Hematopoietic multipotent progenitor cell treated with erythropoietin and hydrocortisone succinate and interleukin-3 and kit ligand, for 6 days (in vitro differentiated cells): ENCODE data around the gene ZNF558.

Source experiments
- DNase-seq: peaks from one replicate; pipeline ENCODE4 v3.0.0-alpha.2; 2015

Gene ZNF558

GRCh38 chr19:8832132-8833021 is at the start of gene ZNF558, which contains the start of gene MBD3L1:
TSS of gene ZNF558 (minus strand) at chr19:8832304. CDS start at chr19:8822659, 9,645 bp downstream.
TSS of gene MBD3L1 (plus strand) at chr19:8832377. CDS start at chr19:8842679, 10,302 bp downstream.
- DNase-seq = peak; percentile 99

DNA sequence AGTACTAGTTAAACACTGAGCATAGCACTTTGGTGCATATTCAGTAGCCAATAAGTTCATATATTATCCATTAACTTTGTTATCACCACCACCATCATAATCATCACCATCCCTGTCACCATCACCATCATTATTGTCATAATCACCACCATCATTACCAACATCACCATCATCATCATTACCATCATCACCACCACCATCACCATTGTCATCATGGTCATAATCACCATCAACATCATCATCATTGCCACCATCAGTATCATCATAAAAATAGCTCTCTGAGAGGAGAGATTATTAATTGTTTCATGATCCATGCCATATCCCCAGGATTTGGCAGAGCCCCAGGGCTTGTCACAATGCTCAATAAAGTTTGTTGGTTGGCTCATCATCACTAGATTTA is 49.4 kb upstream of the ZNF558 start:
- no peak for DNase-seq

DNA sequence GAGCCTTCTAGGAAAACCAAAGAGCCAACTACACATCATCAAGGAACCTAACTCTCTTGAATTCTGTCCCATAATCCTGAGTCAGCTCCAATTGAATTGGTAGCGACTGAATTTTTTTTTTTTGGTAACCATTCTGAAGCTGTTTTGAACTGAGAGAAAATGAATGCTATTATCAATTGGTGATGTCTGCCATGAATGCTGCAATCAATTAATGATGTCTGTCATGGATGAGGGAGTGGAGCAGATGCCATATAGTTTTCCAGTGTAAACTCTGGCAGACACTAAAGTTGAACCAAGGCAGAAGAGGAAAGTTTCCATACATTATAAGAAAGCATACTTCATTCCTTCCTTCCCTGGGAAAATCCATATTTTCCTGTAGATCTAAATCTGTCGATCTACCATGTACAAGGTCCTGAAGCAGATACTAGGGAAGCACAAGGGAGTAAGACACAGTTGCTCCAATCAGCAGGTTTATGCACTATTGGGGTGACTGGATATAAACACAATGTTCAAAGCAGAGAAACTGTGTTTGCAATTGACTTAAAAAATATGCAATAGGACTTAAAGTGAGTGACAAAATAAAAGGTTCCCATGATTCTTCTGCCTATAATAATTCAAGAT is 48.9 kb upstream of the ZNF558 start:
- no peak for DNase-seq

DNA sequence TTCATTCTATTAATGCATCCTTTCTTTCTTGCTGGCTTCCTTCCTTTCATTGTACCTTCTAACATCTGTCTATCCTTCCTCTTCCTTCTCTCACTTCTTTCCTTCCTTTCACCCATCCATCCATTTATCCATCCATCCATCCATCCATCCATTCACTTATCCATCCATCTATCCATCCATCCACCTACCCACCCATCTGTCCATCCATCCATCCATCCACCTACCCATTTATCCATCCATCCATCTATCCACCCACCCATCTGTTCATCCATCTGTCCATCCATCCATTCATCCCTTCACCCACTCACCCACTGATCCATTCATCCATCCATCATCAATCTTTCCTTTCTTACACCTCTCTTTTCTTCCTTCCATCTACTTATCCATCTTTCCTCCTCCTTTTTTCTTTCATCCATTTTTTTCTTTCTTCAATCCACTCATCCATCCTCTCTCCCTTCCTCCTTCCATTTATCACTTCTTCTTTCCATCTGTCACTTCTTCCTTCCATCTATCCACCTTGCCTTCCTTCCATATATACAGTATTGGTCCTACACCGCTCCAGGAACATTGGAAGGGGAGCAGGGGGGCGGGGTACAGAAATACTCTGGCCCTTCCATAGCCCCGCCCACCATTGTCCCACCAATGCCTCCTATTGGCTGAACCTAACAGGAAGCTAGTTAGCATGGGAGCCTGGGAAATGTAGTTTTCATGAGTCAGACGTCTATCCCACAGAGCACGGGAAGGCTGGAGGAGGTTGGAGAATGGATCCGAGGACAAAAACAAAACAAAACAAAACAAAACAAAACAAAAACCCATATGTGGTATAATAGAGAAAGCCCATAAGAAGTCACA is 46.0 kb upstream of the ZNF558 start:
- DNase-seq = peak; percentile 24

DNA sequence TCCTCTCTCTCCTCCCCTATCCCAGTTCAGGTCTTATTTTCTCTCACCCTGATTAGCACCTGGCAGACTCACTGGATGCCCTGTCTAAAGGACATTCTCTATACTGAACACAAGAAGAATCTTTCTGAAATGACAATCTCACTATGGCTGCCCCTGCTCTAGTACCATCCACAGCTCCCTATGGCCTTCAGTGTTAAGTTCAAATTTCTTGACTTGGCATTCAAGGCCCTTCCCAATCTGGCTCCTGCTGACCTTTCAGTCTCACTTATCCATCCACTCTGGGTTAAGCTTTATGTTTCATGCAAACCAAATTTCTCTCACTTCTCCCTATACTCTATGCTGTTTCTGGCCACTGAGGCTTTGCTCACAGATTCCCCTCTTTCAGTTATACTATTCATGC is 34.2 kb upstream of the ZNF558 start:
- no peak for DNase-seq

DNA sequence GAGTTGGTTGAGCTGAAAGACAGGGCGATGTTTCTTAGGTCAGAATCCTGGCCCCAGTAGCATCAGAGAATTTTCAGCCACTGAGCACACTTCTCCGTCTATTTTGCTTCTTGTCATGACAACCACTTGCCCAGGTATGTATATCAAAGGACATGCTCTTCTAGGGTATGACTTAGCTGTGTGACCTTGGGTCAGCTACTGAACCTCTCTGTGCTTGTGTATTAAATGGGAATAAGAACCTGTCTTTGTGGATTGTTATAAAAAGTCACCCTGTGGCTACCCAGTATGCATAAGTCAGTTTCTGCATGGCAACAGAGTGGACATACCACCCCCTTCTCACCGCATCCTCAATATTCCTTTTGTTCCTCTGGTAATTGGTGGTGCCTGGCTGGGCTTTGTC is 26.2 kb upstream of the ZNF558 start:
- no peak for DNase-seq

- no peak for DNase-seq
These were observed 18.4 kb upstream of the ZNF558 start for GRCh38 chr19:8850488-8850887.

GRCh38 chr19:8849232-8849631 is 17.1 kb upstream of the ZNF558 start:
- no peak for DNase-seq

DNA sequence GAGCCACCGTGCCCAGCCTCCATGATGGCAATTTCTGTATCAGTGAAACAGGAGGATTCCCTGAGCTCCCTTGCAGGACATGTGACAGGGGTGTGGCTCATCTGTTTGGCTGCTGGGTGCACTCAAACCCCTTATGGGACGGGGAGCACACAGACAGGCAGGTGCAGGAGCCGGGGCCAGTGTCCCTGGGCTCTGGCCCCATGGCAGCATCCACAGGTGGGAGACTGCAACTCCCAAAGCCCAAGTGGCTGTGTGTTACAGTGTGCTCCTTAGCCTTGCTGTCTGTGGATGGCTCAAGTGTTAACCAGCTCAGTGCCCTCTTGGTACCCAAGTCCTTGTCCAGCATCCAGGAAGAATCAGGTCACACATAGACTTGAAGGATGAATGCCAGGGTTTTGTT is 14.7 kb upstream of the ZNF558 start:
- no peak for DNase-seq

- no peak for DNase-seq
These were observed 8.6 kb upstream of the ZNF558 start for GRCh38 chr19:8840708-8841107.

GRCh38 chr19:8835877-8836276 is 3.8 kb upstream of the ZNF558 start:
- DNase-seq = peak; percentile 28

- DNase-seq = no peak
These were observed 3.3 kb upstream of the ZNF558 start for GRCh38 chr19:8835446-8835845.

DNA sequence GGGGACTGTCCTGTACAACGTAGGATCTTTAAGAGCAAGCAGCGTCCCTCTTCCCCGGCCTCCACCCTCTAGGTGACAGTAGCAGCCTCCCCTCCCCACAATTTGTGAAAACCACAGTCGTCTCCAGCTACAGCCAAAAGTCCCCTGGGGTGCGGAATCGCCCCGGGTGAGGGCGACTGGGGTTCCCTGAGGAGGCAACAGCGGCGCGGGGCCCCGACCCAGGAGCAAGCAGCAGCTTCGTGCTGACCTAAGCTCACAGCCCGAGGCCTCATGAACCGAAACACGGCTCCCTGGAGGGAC is 322 bp downstream of the ZNF558 start:
- DNase-seq = no peak

GRCh38 chr19:8831373-8831772 is 731 bp downstream of the ZNF558 start:
- peak; percentile 2 for DNase-seq

- DNase-seq = no peak
These were observed 4.8 kb downstream of the ZNF558 start for GRCh38 chr19:8827277-8827676.

DNA sequence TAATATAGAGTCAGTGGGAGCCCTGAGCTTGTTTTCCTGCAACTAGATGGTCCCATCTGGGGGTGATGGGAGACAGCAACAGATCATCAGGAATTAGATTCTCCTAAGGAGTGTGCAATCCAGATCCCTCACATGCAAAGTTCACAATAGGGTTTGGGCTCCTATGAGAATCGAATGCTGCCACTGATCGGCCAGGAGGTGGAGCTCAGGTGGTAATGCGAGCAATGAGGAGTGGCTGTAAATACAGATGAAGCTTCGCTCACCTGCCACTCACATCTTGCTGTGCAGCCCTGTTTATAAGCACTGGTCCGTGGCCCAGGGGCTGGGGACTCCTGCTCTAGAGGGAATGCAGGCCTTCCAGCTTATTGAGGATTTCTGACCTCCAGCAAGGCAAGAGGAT is 5.7 kb downstream of the ZNF558 start:
- DNase-seq = peak; percentile 4

GRCh38 chr19:8821748-8822241 is 10.3 kb downstream of the ZNF558 start:
- DNase-seq = no peak

- no peak for DNase-seq
These were observed 11.9 kb downstream of the ZNF558 start for GRCh38 chr19:8820234-8820633.

GRCh38 chr19:8815780-8816179 is 16.3 kb downstream of the ZNF558 start:
- DNase-seq = no peak

GRCh38 chr19:8814176-8814575 is 17.9 kb downstream of the ZNF558 start:
- no peak for DNase-seq

DNA sequence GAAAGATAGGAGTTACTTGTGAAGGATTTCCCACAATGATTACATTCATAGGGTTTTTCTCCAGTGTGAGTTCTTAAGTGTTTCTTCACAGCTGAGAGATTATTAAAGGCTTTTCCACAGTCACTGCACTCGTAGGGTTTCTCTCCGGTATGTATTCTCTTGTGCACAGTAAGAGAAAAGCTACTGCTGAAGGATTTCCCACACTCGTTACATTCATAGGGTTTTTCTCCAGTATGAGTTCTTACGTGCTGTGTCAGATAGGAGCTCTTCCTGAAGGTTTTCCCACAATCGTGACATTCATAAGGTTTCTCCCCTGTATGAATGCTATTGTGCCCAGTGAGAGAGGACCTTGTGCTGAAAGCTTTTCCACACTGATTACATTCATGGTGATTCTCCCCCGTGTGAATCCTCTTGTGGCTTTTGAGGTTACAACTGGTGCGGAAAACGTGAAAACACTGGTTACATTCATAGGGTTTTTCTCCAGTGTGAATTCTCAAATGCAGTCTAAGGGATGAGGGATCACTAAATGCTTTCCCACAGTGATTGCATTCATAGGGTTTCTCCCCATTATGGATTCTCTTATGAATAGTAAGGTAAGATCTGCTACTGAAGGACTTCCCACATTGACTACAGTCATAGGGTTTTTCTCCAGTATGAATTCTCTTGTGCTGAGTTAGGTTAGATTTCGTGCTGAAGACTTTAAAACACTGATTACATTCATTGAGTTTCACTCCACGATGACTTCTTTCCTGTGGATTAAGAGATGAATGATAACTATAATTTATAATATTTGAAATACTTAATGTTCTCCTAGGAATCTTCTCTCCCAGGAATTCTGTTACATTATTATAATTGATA is 20.6 kb downstream of the ZNF558 start:
- DNase-seq = peak; percentile 24

DNA sequence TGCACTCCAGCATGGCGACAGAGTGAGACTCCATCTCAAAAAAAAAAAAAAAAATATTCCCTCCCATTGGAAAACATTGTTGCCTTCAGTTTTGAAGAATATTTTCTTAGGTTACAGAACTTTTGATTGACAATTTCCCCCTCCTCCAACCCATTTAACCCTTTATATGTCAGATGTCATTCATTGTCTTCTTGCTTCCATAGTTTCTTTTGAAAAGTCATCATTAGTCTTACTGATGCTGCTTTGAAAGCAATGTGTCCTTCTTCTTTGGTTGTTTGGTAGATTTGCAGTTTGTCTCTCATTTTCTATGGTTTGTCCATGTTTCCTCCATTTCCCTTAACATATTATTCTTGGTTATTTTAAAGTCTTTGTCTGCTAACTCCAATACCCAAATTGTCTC is 25.4 kb downstream of the ZNF558 start:
- no peak for DNase-seq
